Ishikawa (cell line): Measurements from ENCODE around the gene VWC2L.

Experiments
- CEBPB ChIP-seq: IDR thresholded peaks from 2 replicates; pipeline ENCODE4 v1.6.1; 2012
- EP300 ChIP-seq: IDR thresholded peaks from 2 replicates; pipeline ENCODE4 v1.6.1; 2012; ENCODE audit warnings: borderline replicate concordance
- TAF1 ChIP-seq: IDR thresholded peaks from 2 replicates; pipeline ENCODE4 v1.6.1; 2012; ENCODE audit warnings: low read depth, mild to moderate bottlenecking
- TCF12 ChIP-seq: IDR thresholded peaks from 2 replicates; pipeline ENCODE4 v1.6.1; 2012; ENCODE audit warnings: low read depth
- TEAD4 ChIP-seq: IDR thresholded peaks from 2 replicates; pipeline ENCODE4 v1.6.1; 2012
- YY1 ChIP-seq: IDR thresholded peaks from 2 replicates; pipeline ENCODE4 v1.6.1; 2012; ENCODE audit warnings: low read depth
- ZBTB7A ChIP-seq: IDR thresholded peaks from 2 replicates; pipeline ENCODE4 v1.6.1; 2012; ENCODE audit warnings: low read depth
- TF ChIP-seq, protein P1 (sequence below): IDR thresholded peaks from 2 replicates; pipeline ENCODE4 v1.6.1; 2012

DNA sequence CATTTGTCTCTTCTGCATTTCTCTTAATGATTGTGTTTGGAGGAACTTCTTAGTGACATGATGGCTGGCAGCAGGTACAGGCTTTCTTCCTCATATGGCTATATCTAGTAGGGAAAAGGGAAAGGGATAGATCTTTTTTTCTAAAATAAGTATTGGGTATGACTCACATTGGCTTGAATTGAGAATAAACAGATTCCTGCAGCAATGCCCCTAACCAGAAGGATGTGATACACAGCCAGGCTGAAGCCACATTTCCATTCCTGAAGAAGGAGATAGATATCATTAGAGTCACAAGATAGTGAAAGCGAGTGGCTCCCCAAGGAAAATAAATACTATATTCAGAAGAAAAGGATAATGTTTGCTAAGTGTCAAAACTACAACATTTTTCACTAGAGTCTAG is 61.1 kb downstream of the VWC2L start:
- TF ChIP-seq TEAD4 (no peak), CEBPB (no peak), TAF1 (no peak), ZBTB7A (no peak), EP300 (no peak), TCF12 (no peak), YY1 (no peak)
- TF ChIP-seq, protein P1, sequence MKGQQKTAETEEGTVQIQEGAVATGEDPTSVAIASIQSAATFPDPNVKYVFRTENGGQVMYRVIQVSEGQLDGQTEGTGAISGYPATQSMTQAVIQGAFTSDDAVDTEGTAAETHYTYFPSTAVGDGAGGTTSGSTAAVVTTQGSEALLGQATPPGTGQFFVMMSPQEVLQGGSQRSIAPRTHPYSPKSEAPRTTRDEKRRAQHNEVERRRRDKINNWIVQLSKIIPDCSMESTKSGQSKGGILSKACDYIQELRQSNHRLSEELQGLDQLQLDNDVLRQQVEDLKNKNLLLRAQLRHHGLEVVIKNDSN: no peak
